OCI-LY7 (cell line): ENCODE measurements around the gene PARD3B. TPM values are rescaled to one million over a fixed set of nuclear protein-coding genes. Genes with fewer than 3 reads are reported as not detected.

ENCODE experiments used
- BruUV-seq: library from RNA; stranded (reverse); fragments of 400-500 nt; replicated peaks from 2 replicates; lab custom pipeline; 2021; lab: Mats Ljungman, UMichigan
- CTCF ChIA-PET: fragments of 300-600 bp; sonication (Branson Sonifier 250); formaldehyde crosslinking; loops from one replicate; lab custom pipeline; 2022; ENCODE audit warnings: antibody characterized with exemption; ENCODE audit not compliant: unreplicated experiment; lab: Charles Lee
- POLR2A ChIA-PET: fragments of 300-600 bp; sonication (Branson Sonifier 250); formaldehyde crosslinking; loops from one replicate; lab custom pipeline; 2022; ENCODE audit warnings: antibody characterized with exemption; lab: Charles Lee
- DNase-seq: peaks from one replicate; pipeline ENCODE4 v3.0.0-alpha.2; 2015; ENCODE audit warnings: low spot score
- H2AFZ ChIP-seq: fragments of 200-600 bp; sonication (generic), shearing (Covaris generic); 2 replicates; pipeline ENCODE4 v1.6.1; 2014; ENCODE audit warnings: mild to moderate bottlenecking, antibody characterized with exemption, low read length, moderate library complexity
- H3K27ac ChIP-seq: fragments of 200-600 bp; sonication (generic); 2 replicates; pipeline ENCODE4 v1.5.1; 2014; ENCODE audit warnings: mixed run types, low read depth, mild to moderate bottlenecking, moderate library complexity, low read length, inconsistent platforms; ENCODE audit not compliant: poor library complexity, severe bottlenecking
- H3K36me3 ChIP-seq: fragments of 200-600 bp; sonication (generic); 2 replicates; pipeline ENCODE4 v1.6.1; 2014; ENCODE audit warnings: mild to moderate bottlenecking, antibody characterized with exemption, low read length, moderate library complexity, mixed read lengths; ENCODE audit not compliant: insufficient read depth
- H3K4me1 ChIP-seq: fragments of 200-600 bp; sonication (generic); 2 replicates; pipeline ENCODE4 v1.5.1; 2014; ENCODE audit warnings: mild to moderate bottlenecking, low read length; ENCODE audit not compliant: insufficient read depth, poor library complexity, severe bottlenecking
- H3K4me2 ChIP-seq: fragments of 200-600 bp; sonication (generic); 2 replicates; pipeline ENCODE4 v1.6.1; 2014; ENCODE audit warnings: mild to moderate bottlenecking, low read length
- H3K4me3 ChIP-seq: fragments of 200-600 bp; sonication (generic); 2 replicates; pipeline ENCODE4 v1.5.1; 2014; ENCODE audit warnings: mild to moderate bottlenecking, low read depth, low read length; ENCODE audit not compliant: poor library complexity, severe bottlenecking
- H3K79me2 ChIP-seq: fragments of 200-600 bp; sonication (generic); 2 replicates; pipeline ENCODE4 v1.6.1; 2016; ENCODE audit warnings: low read depth, mild to moderate bottlenecking, low read length, moderate library complexity, mixed read lengths; ENCODE audit not compliant: insufficient read depth
- H3K9me2 ChIP-seq: fragments of 200-600 bp; sonication (generic); 2 replicates; pipeline ENCODE4 v1.6.1; 2016; ENCODE audit warnings: mild to moderate bottlenecking, low read length, mixed read lengths; ENCODE audit not compliant: insufficient read depth
- H3K9me3 ChIP-seq: fragments of 200-600 bp; sonication (generic); 2 replicates; pipeline ENCODE4 v1.6.1; 2014; ENCODE audit warnings: mild to moderate bottlenecking, mixed run types, low read length, mixed read lengths
- H4K20me1 ChIP-seq: fragments of 200-600 bp; sonication (generic); 2 replicates; pipeline ENCODE4 v1.6.1; 2014; ENCODE audit warnings: mild to moderate bottlenecking, antibody characterized with exemption, low read length, moderate library complexity, mixed read lengths; ENCODE audit not compliant: insufficient read depth
- EZH2phosphoT487 ChIP-seq: fragments of 200-600 bp; sonication (generic); IDR thresholded peaks from 2 replicates; pipeline ENCODE4 v1.6.1; 2018; ENCODE audit warnings: low read depth, borderline replicate concordance, mild to moderate bottlenecking, mixed run types, antibody characterized with exemption, low read length, moderate library complexity, mixed read lengths
- intact Hi-C: fragments of 100-400 bp; cut with micrococcal nuclease; formaldehyde crosslinking; loops from one replicate; pipeline ENCODE4 v1.10.0; 2022; ENCODE audit not compliant: unreplicated experiment
- total RNA-seq, 2 experiments: library from RNA; depleted of rRNA in 1 of 2; stranded (reverse); fragments of >200 nt in 1 of 2; shearing (Covaris generic) in 1 of 2; gene quantifications; 2 replicates each; pipeline ENCODE4 v1.2.3, GENCODE V29; 2014 to 2022
- TF ChIP-seq, protein P1 (sequence below): fragments of 200-600 bp; sonication (generic); conservative IDR thresholded peaks from 2 replicates; pipeline ENCODE4 v1.5.1; 2014; ENCODE audit warnings: mild to moderate bottlenecking, antibody characterized with exemption, low read length, moderate library complexity, mixed read lengths

The PARD3B gene
- total RNA-seq, 2 experiments from 2014 or later = not detected

DNA sequence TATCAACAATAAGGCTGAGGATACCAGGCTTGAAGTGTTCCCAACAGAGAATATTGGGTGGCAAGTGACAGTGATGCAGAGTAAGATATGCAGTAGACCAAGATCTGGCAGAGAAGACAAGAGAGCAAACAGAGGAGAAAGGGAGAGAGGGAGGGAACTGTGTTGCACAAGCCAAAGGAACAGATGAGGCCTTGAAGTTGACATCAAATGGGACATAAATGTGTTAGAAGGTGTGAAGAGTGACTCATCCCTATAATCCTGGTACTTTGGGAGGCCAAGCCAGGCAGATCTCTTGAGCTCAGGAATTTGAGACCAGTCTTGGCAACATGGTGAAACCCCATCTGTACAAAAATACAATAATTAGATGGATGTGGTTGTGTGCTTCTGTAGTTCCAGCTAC lies 342.9 kb downstream of the PARD3B start:
- Histone ChIP-seq H3K4me3 (no peak overlapping the region), H3K4me1 (no peaks in the 10 kb centered on the region), H3K27ac (no peak overlapping the region), H3K9me3 (no peaks in the 10 kb centered on the region), H4K20me1 (no peaks in the 10 kb centered on the region), H3K9me2 (no peaks in the 10 kb centered on the region), H3K36me3 (no peaks in the 10 kb centered on the region), H3K79me2 (no peaks in the 10 kb centered on the region), H3K4me2 (no peak overlapping the region), H2AFZ (no peak overlapping the region)
- POLR2A ChIA-PET = no interaction called here
- TF ChIP-seq, protein P1, sequence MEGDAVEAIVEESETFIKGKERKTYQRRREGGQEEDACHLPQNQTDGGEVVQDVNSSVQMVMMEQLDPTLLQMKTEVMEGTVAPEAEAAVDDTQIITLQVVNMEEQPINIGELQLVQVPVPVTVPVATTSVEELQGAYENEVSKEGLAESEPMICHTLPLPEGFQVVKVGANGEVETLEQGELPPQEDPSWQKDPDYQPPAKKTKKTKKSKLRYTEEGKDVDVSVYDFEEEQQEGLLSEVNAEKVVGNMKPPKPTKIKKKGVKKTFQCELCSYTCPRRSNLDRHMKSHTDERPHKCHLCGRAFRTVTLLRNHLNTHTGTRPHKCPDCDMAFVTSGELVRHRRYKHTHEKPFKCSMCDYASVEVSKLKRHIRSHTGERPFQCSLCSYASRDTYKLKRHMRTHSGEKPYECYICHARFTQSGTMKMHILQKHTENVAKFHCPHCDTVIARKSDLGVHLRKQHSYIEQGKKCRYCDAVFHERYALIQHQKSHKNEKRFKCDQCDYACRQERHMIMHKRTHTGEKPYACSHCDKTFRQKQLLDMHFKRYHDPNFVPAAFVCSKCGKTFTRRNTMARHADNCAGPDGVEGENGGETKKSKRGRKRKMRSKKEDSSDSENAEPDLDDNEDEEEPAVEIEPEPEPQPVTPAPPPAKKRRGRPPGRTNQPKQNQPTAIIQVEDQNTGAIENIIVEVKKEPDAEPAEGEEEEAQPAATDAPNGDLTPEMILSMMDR = no peak
- no peak for TF ChIP-seq EZH2phosphoT487
- DNase-seq = no peak
- intact Hi-C loops = no loop called here
- BruUV-seq = no TSS peak
- CTCF ChIA-PET = no interaction called here

DNA sequence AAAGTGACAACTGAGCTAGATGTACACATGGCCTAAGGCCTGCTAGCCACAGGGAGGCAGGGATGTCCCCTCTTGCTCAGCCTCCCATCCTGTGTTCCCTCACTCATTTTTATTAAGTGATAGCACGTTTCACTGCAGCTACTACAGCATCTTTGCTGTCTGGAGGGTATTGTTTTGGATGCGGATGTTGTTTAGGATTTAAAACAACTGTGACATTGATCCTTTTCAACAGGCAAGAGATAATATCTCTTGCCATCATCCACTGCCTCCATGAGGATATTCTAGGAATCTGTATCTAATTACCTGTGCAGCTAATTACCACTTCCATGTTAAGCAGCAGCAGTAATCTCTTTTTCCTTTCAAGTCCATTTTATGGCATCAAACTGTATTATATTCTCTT lies 345.4 kb downstream of the PARD3B start:
- TF ChIP-seq, protein P1 = no peak
- TF ChIP-seq EZH2phosphoT487 = no peak
- no peaks in the 10 kb centered on the region for H3K4me1 ChIP-seq
- no TSS peak for BruUV-seq

DNA sequence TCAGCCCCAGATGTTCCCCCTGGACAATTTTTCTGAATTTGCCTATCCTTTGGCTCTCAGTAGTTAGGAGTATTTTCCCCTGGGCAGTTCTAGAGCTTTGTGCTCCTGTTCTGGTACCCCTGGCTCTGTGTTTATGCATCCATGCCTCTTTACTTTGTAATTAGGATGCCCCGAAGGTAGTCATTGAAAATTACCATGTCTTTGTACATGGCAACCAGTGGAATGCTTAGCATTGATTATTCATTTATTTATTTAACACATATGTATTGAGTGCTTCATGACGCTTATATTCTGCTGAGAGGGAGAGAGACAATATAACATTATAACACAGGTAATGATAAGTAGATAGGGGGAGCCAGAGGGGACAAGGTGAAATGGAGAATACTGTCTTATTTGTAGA lies 346.5 kb downstream of the PARD3B start:
- no peak for DNase-seq
- no peaks in the 10 kb centered on the region for H4K20me1 ChIP-seq
- H3K9me2 ChIP-seq = no peaks in the 10 kb centered on the region
- no TSS peak for BruUV-seq
- ChIA-PET POLR2A (interaction anchor here (0.6 kb wide), 2 partner anchors 30 to 761 kb away, joined by 3 read pairs; no protein-coding TSS in a partner anchor), CTCF (no interaction called here)
- TF ChIP-seq, protein P1 = 0 out of 2 replicates have a peak, but pooled peaks have one; percentile 10
- TF ChIP-seq EZH2phosphoT487 = no peak
- no peaks in the 10 kb centered on the region for H3K79me2 ChIP-seq
- no peak overlapping the region for H3K4me2 ChIP-seq
- intact Hi-C loops = no loop called here
- H3K27ac ChIP-seq = no peak overlapping the region
- H3K36me3 ChIP-seq = no peaks in the 10 kb centered on the region
- no peak overlapping the region for H2AFZ ChIP-seq
- H3K4me3 ChIP-seq = no peak overlapping the region
- no peaks in the 10 kb centered on the region for H3K4me1 ChIP-seq
- H3K9me3 ChIP-seq = no peaks in the 10 kb centered on the region

More for the DNA sequence above, 345.4 kb downstream of the PARD3B start:
- Histone ChIP-seq H3K9me2 (no peaks in the 10 kb centered on the region), H3K9me3 (no peaks in the 10 kb centered on the region), H4K20me1 (no peaks in the 10 kb centered on the region), H3K4me3 (no peak overlapping the region), H3K4me2 (no peak overlapping the region), H3K27ac (no peak overlapping the region), H3K79me2 (no peaks in the 10 kb centered on the region), H3K36me3 (no peaks in the 10 kb centered on the region), H2AFZ (no peak overlapping the region)
- no peak for DNase-seq
- ChIA-PET POLR2A (interaction anchor here (0.5 to 0.7 kb wide), 3 partner anchors 11 to 184 kb away, joined by 3 read pairs; no protein-coding TSS in a partner anchor), CTCF (no interaction called here)
- intact Hi-C loops = no loop called here
